Gastroesophageal sphincter (tissue), 4 donors: Measurements from ENCODE around the gene SENP5. TPM values are rescaled to one million over a fixed set of nuclear protein-coding genes. Genes with fewer than 3 reads are reported as not detected.

Experiments
- ATAC-seq: fragments of 150-250 bp; one replicate; pipeline ENCODE4 v1.9.1; 2016; ENCODE audit warnings: mild to moderate bottlenecking, moderate library complexity
- H3K27ac ChIP-seq, 4 donors: fragments of 200-600 bp; sonication (generic) in 3 of 4; 1 replicate in 3 of 4; 2 replicates in 1 of 4; pipeline ENCODE4 v1.5.1; 2016 to 2019
- H3K27me3 ChIP-seq: fragments of 200-600 bp; sonication (generic); one replicate; pipeline ENCODE4 v1.5.1; 2019
- H3K36me3 ChIP-seq, 2 donors: fragments of 200-600 bp; sonication (generic); one replicate each; pipeline ENCODE4 v1.5.1; 2019; ENCODE audit warnings: control low read depth in 1 of 2
- H3K4me1 ChIP-seq, 3 donors: fragments of 200-600 bp; sonication (generic); 1 replicate in 2 of 3; 2 replicates in 1 of 3; pipeline ENCODE4 v1.5.1; 2016 to 2019; ENCODE audit warnings: control low read depth in 2 of 3
- H3K4me3 ChIP-seq, 2 donors: fragments of 200-600 bp; sonication (generic); one replicate each; pipeline ENCODE4 v1.5.1; 2019; ENCODE audit warnings: mild to moderate bottlenecking in 1 of 2, moderate library complexity in 1 of 2
- H3K9me3 ChIP-seq, 3 donors: fragments of 200-600 bp; sonication (generic); one replicate each; pipeline ENCODE4 v1.5.1; 2017 to 2019; ENCODE audit warnings: control low read depth in 2 of 3
- CTCF ChIP-seq, 4 experiments: fragments of 200-600 bp in 2 of 4; fragments of 450-650 bp in 2 of 4; sonication (generic) in 1 of 4; IDR thresholded peaks; one replicate each; pipeline ENCODE4 v1.5.1; 2017 to 2019; ENCODE audit warnings: antibody characterized with exemption in 4 of 4, mild to moderate bottlenecking in 2 of 4, moderate library complexity in 2 of 4
- EP300 ChIP-seq: sonication (generic); formaldehyde crosslinking; IDR thresholded peaks from one replicate; pipeline ENCODE4 v1.6.1; 2017; ENCODE audit warnings: antibody characterized with exemption, mild to moderate bottlenecking
- POLR2A ChIP-seq, 2 donors: fragments of 450-650 bp; IDR thresholded peaks; one replicate each; pipeline ENCODE4 v1.6.1; 2017; ENCODE audit warnings: antibody characterized with exemption in 2 of 2, mild to moderate bottlenecking in 2 of 2, moderate library complexity in 1 of 2
- POLR2AphosphoS5 ChIP-seq: sonication (generic); formaldehyde crosslinking; IDR thresholded peaks from one replicate; pipeline ENCODE4 v1.6.1; 2017; ENCODE audit warnings: antibody characterized with exemption
- WGBS, 2 donors: methylation state at CpG; one replicate each; pipeline ENCODE4 v1.1.5; 2018; ENCODE audit warnings: low coverage in 1 of 2; 5-methylcytosine and 5-hydroxymethylcytosine counted together
- total RNA-seq, 4 donors: library from RNA; depleted of rRNA; stranded (reverse); fragments of >200 nt; gene quantifications; one replicate each; pipeline ENCODE4 v1.1.0, GENCODE V29; 2016

Gene SENP5
- total RNA-seq, 4 donors from 2014 or later, result 47.0 to 79.5 (median 52.0) TPM

DNA sequence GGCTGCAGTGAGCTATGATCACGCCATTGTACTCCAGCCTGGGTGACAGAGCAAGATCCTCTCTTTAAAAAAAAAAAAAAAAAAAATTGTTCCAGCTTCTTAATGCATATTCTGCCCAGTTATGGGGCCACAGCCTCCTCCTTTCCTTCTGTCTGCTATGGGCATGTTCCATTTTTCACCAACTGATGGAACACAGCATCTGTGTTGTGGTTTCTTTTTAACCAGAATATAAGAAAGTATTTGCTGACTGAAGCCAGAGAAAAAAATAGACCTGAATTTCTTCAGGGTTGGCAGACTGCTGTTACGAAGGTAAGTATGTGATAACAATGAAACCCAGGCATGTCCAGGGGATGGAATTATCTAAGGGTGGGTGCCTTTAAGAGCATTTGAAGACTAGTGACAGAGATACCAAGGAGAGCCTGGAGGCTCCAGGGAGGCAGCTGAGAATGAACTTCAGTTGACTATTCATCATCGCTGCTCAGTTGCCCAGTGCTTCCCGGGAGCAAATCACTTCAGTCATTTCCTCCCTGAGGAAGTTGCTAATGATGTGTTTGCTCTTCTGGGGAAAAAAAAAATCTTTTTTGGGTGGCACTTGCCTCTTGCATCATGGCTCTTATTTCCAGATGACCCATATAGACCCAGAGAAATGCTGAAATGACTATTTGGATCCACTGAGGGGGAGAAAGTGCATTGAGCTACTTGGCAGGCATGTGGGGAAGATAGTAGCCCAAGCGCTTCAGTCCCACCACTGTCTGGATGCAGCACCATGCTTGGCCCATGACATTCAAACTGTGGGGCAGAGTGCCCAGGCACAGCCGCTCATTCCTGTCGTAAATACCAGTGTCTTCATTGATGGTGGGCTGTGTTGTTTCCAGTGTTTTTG lies 60.1 kb downstream of the SENP5 start:
- Histone ChIP-seq H3K27ac (no peak overlapping the region), H3K4me3 (no peak overlapping the region), H3K4me1 (no peaks in the 10 kb centered on the region), H3K27me3 (no peaks in the 10 kb centered on the region), H3K36me3 (peaks cover 10 to 71% of the 10 kb centered on the region in 2 donors), H3K9me3 (no peaks in the 10 kb centered on the region)
- 92 to 98% methylated on average over 5 to 6 of the region's 7 CpGs for WGBS, 2 donors
- TF ChIP-seq CTCF (IDR thresholded peaks at IDR 0.05), result no peak
- no peak for TF ChIP-seq POLR2A (IDR thresholded peaks at IDR 0.05)
- TF ChIP-seq POLR2AphosphoS5, result no peak
- no peak for TF ChIP-seq EP300
- ATAC-seq, result no peak

DNA sequence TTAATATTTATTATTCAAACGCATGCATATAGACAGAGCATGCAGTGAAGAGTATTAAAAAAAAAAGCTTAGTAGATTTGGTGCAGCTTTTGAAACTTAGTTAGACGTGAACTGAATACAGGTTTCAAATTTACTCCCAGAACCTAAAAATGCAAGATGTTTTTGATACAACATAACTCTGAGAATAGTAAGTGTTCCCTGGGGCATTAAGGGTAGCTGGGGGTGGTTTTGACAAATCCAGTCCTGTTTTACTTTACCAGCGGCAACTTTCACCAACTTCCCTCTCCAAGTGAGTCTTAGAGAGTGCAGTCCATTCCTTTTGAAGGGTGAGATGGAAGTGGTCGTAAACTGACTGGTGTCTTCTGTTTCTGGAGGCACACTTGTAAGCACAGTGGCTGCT lies 63.4 kb downstream of the SENP5 start:
- Histone ChIP-seq H3K9me3 (no peaks in the 10 kb centered on the region), H3K36me3 (peaks cover 12 to 87% of the 10 kb centered on the region in 2 donors), H3K27ac (no peak overlapping the region), H3K4me3 (no peak overlapping the region), H3K4me1 (no peaks in the 10 kb centered on the region), H3K27me3 (no peaks in the 10 kb centered on the region)
- ATAC-seq, result no peak
- TF ChIP-seq POLR2AphosphoS5 (no peak), POLR2A (IDR thresholded peaks at IDR 0.05) (no peak), EP300 (no peak), CTCF (IDR thresholded peaks at IDR 0.05) (no peak)
- WGBS, 2 donors, result 81 to 83% methylated on average over 4 of the region's 4 CpGs

- H3K4me3 ChIP-seq, result no peak overlapping the region
- TF ChIP-seq CTCF (IDR thresholded peaks at IDR 0.05), result no peak
- no peak for TF ChIP-seq POLR2AphosphoS5
- no peak for TF ChIP-seq POLR2A (IDR thresholded peaks at IDR 0.05)
- no peak for TF ChIP-seq EP300
- no peaks in the 10 kb centered on the region for H3K9me3 ChIP-seq
- H3K36me3 ChIP-seq, result peaks cover 12 to 95% of the 10 kb centered on the region in 2 donors
- 69 to 73% methylated on average over 8 to 9 of the region's 12 CpGs for WGBS, 2 donors
- no peaks in the 10 kb centered on the region for H3K27me3 ChIP-seq
- no peaks in the 10 kb centered on the region for H3K4me1 ChIP-seq
- no peak for ATAC-seq
- no peak overlapping the region for H3K27ac ChIP-seq
Measured at GRCh38 chr3:196931828-196932587, 64.3 kb downstream of the SENP5 start.

DNA sequence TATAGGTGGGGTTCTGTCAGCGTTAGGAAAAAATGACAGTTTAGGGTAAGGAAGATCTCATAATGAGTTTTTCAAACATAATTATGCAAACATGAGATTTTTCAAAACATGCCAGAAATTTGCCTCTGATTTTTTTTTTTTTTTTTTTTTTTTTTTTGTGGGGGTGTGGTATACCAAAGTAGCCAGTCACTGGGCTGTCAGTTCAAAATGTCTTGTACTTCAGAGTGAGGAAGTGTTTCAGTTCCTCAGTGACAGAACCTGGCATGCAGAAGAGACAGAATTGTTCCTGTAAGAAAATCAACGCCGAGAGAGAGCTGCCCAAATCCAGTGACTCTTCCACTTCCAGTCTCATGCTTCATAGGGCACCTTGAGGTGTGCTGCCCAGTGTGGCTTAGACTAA lies 64.9 kb downstream of the SENP5 start:
- WGBS, 2 donors, result 82 to 96% methylated on average over 3 of the region's 3 CpGs
- no peak for ATAC-seq

More for the DNA sequence above, 64.9 kb downstream of the SENP5 start:
- no peak for TF ChIP-seq POLR2AphosphoS5
- no peak for TF ChIP-seq CTCF (IDR thresholded peaks at IDR 0.05)
- no peak for TF ChIP-seq EP300
- no peak for TF ChIP-seq POLR2A (IDR thresholded peaks at IDR 0.05)
- H3K9me3 ChIP-seq, result no peaks in the 10 kb centered on the region
- no peak overlapping the region for H3K4me3 ChIP-seq
- peaks cover 12 to 99% of the 10 kb centered on the region in 2 donors for H3K36me3 ChIP-seq
- no peaks in the 10 kb centered on the region for H3K4me1 ChIP-seq
- no peak overlapping the region for H3K27ac ChIP-seq
- no peaks in the 10 kb centered on the region for H3K27me3 ChIP-seq
